Left ventricle myocardium inferior (tissue), 1 donor: ENCODE data around the gene ROCK2. TPM values are rescaled to one million over a fixed set of nuclear protein-coding genes. Genes with fewer than 3 reads are reported as not detected.

ENCODE experiments used
- DNase-seq: peaks from one replicate; pipeline ENCODE4 v3.0.0-alpha.2; 2020
- H3K27ac ChIP-seq: fragments of 200-600 bp; replicated peaks from 2 replicates; pipeline ENCODE4 v1.8.0; 2021
- H3K27me3 ChIP-seq: fragments of 200-600 bp; 2 replicates; pipeline ENCODE4 v1.8.0; 2021; ENCODE audit warnings: low read depth
- H3K36me3 ChIP-seq: fragments of 200-600 bp; 2 replicates; pipeline ENCODE4 v1.8.0; 2021
- H3K4me1 ChIP-seq: fragments of 200-600 bp; 2 replicates; pipeline ENCODE4 v1.8.0; 2021
- H3K4me3 ChIP-seq: fragments of 200-600 bp; 2 replicates; pipeline ENCODE4 v1.8.0; 2021; ENCODE audit warnings: mild to moderate bottlenecking, moderate library complexity
- H3K9me3 ChIP-seq: fragments of 200-600 bp; replicated peaks from 2 replicates; pipeline ENCODE4 v1.8.0; 2021
- intact Hi-C: fragments of 100-400 bp; cut with micrococcal nuclease; formaldehyde crosslinking; loops from one replicate; pipeline ENCODE4 v1.11.0; 2022
- total RNA-seq: library from RNA; stranded (reverse); fragmentation: NEBNext Ultra II Directional; extraction: Animal tissue kit (Norgen Biotek cat#: 25700); gene quantifications from one replicate; pipeline ENCODE4 v1.2.1, GENCODE V29; 2021
- TF ChIP-seq, protein P1 (sequence below): fragments of 200-600 bp; IDR thresholded peaks from 2 replicates; pipeline ENCODE4 v1.8.0; 2021; ENCODE audit warnings: antibody characterized with exemption, mild to moderate bottlenecking, borderline replicate concordance
- donor health status: DM: no; HTN: yes; CAD: no; lungs with severe emphysema.

The ROCK2 gene
- total RNA-seq, 1 donor from 2014 or later = 30.2 TPM

DNA sequence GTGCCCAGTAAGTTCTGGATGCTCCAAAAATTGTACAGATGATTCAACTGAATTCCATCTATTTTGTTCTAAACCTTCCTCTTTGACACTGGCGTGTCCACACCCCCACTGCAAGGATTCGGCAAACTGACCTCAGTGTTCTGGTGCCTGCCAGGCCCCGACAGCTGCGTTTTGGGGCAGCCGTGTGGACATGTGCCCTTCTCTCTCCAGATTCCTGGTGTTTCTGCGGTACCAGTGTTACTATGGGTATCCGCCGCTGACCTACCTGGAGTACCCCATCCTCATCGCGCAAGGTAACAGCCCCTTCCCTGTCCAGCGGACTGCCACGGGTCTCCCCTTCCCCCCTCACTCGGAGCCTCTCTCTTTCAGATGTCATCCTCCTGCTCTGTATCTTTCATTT is 184.2 kb downstream of the ROCK2 start:
- H3K4me3 ChIP-seq = no peak overlapping the region
- H3K27me3 ChIP-seq = no peaks in the 10 kb centered on the region
- TF ChIP-seq, protein P1, sequence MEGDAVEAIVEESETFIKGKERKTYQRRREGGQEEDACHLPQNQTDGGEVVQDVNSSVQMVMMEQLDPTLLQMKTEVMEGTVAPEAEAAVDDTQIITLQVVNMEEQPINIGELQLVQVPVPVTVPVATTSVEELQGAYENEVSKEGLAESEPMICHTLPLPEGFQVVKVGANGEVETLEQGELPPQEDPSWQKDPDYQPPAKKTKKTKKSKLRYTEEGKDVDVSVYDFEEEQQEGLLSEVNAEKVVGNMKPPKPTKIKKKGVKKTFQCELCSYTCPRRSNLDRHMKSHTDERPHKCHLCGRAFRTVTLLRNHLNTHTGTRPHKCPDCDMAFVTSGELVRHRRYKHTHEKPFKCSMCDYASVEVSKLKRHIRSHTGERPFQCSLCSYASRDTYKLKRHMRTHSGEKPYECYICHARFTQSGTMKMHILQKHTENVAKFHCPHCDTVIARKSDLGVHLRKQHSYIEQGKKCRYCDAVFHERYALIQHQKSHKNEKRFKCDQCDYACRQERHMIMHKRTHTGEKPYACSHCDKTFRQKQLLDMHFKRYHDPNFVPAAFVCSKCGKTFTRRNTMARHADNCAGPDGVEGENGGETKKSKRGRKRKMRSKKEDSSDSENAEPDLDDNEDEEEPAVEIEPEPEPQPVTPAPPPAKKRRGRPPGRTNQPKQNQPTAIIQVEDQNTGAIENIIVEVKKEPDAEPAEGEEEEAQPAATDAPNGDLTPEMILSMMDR = no peak
- peaks cover 5% of the 10 kb centered on the region for H3K36me3 ChIP-seq
- H3K4me1 ChIP-seq = peaks cover 19% of the 10 kb centered on the region
- intact Hi-C loops = no loop called here
- no peaks in the 10 kb centered on the region for H3K9me3 ChIP-seq
- no peak overlapping the region for H3K27ac ChIP-seq
- no peak for DNase-seq

DNA sequence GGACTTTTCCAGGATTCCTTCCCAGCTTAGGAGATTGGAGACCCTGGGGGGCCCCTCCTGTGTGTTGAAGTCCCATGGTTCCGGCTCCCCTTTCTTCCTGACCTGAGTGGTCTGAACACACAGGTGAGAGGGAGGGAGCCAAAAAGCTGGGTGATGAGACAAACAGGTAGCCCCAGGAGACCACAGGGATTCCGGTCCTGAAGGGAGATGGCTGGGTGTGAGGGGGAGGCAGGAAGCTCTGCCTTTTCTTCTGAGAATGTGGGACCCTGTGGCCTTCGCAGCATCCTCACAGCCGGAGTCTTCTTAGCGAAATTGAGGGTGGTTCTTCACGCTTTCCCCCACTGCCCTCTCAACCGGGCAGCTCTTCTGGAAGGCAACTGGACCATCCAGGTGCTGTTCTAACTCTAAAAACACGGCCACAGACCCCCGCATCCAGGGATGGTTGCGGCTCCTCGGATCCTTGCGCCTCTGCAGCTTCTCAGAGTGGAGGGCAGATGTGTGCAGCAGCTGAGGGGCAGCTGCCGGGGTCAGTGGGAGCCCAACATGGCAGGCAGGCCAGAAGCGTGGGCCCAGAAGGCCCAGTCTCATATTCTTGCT is 184.8 kb downstream of the ROCK2 start:
- Histone ChIP-seq H3K9me3 (no peaks in the 10 kb centered on the region), H3K36me3 (peaks cover 5% of the 10 kb centered on the region), H3K4me1 (peaks cover 20% of the 10 kb centered on the region), H3K27me3 (no peaks in the 10 kb centered on the region), H3K27ac (no peak overlapping the region), H3K4me3 (no peak overlapping the region)
- intact Hi-C loops = no loop called here
- no peak for DNase-seq
- TF ChIP-seq, protein P1 = no peak

DNA sequence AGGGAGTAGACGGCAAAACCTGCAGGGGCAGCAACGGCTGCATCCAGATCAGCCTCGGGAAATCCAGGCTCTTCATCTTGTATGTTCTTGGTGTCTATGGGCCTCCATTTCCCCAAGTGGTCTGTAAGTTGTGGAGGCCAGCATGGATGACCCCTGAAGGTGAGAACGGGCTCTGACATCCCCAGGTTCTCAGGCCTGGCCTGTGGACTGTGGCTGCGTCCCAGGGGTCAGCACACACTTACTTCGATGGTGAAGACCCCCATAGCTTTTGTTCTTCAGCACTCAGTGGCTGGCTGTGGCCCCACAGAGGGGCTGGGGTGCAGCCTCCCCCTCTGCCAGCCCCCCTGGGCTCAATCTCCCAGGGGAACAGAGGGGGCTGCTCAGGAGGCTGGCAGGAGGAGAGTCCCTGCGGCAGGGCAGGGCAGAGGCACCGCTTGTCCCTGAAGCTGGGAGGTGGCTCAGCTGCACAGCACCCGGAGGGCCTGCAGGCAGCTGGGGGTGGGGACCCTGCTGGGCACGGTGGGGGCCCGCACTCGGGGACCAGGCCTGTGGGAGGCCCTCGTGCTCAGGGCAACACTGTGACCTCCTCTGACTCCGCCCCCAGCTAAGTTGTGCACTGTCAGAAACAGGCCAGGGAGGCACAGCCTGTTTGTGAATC is 185.4 kb downstream of the ROCK2 start:
- peaks cover 27% of the 10 kb centered on the region for H3K4me1 ChIP-seq
- intact Hi-C loops = no loop called here
- no peak for DNase-seq

DNA sequence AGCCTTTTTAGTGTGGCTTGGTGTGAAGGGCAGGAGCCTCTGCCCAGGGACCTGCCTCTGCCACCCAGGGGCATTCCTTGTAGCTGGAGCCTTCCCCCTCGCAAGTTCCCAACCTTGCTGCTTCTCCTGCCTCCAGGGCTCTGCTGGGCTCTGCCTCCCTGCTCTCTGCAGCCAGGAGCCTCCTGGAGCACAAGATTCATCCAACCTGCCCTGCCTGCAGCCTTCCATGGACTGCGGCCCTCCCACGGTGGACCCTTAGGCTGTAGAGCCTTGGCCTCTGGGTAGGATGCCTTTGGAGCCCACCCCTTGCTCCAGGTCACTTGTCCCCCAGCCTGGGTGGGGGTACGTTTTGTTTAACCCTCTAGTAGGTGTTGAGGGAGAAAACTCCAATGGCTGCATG is 186.7 kb downstream of the ROCK2 start:
- no peak for DNase-seq
- Histone ChIP-seq H3K27ac (no peak overlapping the region), H3K36me3 (no peaks in the 10 kb centered on the region), H3K27me3 (no peaks in the 10 kb centered on the region), H3K4me1 (peaks cover 27% of the 10 kb centered on the region), H3K4me3 (no peak overlapping the region), H3K9me3 (no peaks in the 10 kb centered on the region)
- TF ChIP-seq, protein P1 = no peak
- intact Hi-C loops = no loop called here

More for the DNA sequence above, 185.4 kb downstream of the ROCK2 start:
- H3K4me3 ChIP-seq = no peak overlapping the region
- TF ChIP-seq, protein P1 = no peak
- H3K9me3 ChIP-seq = no peaks in the 10 kb centered on the region
- H3K27ac ChIP-seq = no peak overlapping the region
- H3K27me3 ChIP-seq = no peaks in the 10 kb centered on the region
- H3K36me3 ChIP-seq = peaks cover 5% of the 10 kb centered on the region

DNA sequence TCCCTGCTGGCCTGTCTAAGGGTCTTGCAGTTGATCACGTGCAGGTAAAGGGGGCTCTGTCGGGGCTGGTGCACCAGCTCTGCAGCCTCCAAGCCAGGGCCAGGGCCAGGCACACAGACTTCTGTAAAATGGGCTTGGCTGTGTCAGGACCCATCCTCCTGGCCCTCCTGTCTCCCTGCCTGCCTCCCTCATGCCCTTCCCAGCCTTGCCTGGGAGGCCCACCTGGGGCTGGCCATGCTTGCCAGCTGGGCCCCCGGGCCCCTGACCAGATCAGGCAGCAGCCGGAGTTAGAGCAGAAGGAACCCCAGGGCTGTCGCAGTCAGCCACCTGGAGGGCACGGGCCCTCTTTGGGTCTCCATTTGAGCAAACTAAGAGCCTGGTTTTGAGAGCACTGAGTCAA is 187.1 kb downstream of the ROCK2 start:
- no peak for DNase-seq
- intact Hi-C loops = no loop called here
- TF ChIP-seq, protein P1 = no peak
- H3K36me3 ChIP-seq = no peaks in the 10 kb centered on the region
- peaks cover 27% of the 10 kb centered on the region for H3K4me1 ChIP-seq
- H3K27me3 ChIP-seq = no peaks in the 10 kb centered on the region
- H3K4me3 ChIP-seq = no peak overlapping the region
- H3K9me3 ChIP-seq = no peaks in the 10 kb centered on the region
- H3K27ac ChIP-seq = no peak overlapping the region
